H1 (cell line): Measurements from ENCODE around the gene PEPD. TPM values are rescaled to one million over a fixed set of nuclear protein-coding genes. Genes with fewer than 3 reads are reported as not detected.

Experiments used
- CTCF ChIA-PET: fragments of 300-600 bp; sonication (Branson Sonifier 250); formaldehyde crosslinking; loops from one replicate; lab custom pipeline; 2021; ENCODE audit not compliant: partially characterized antibody; lab: Charles Lee
- POLR2A ChIA-PET: fragments of 300-600 bp; sonication (Branson Sonifier 250); formaldehyde crosslinking; loops from one replicate; lab custom pipeline; 2021; ENCODE audit warnings: inconsistent platforms; ENCODE audit not compliant: partially characterized antibody; lab: Charles Lee
- DNase-seq, 2 experiments: peaks; one replicate each; pipeline versions ENCODE4 v3.0.0 to v3.0.0-alpha.2; 2010 to 2022; ENCODE audit warnings: low spot score in 2 of 2, low read depth in 1 of 2, mixed read lengths in 1 of 2
- FAIRE-seq: peaks from 2 replicates; lab custom pipeline; 2011; peaks lifted over from hg19 to GRCh38; lab: Jason Lieb, UNC
- H2AFZ ChIP-seq: 2 replicates; pipeline ENCODE4 v1.8.1; 2012; ENCODE audit warnings: low read length, inconsistent platforms
- H2AK5ac ChIP-seq: 2 replicates; pipeline ENCODE4 v1.6.1; 2013; ENCODE audit warnings: low read depth, low read length
- H2BK120ac ChIP-seq: replicated peaks from 2 replicates; pipeline ENCODE3; 2013; ENCODE audit warnings: low read depth, low read length, inconsistent platforms
- H2BK12ac ChIP-seq: 2 replicates; pipeline ENCODE4 v1.6.1; 2013; ENCODE audit warnings: low read depth, low read length
- H2BK15ac ChIP-seq: 2 replicates; pipeline ENCODE4 v1.6.1; 2013; ENCODE audit warnings: low read length
- H2BK20ac ChIP-seq: 2 replicates; pipeline ENCODE4 v1.6.1; 2013; ENCODE audit warnings: low read length
- H2BK5ac ChIP-seq: 2 replicates; pipeline ENCODE4 v1.6.1; 2013; ENCODE audit warnings: low read depth, low read length
- H3K14ac ChIP-seq: 2 replicates; pipeline ENCODE4 v1.6.1; 2013; ENCODE audit warnings: inconsistent platforms; ENCODE audit not compliant: insufficient read length
- H3K18ac ChIP-seq: 2 replicates; pipeline ENCODE4 v1.6.1; 2013; ENCODE audit warnings: low read length; ENCODE audit errors: extremely low read depth
- H3K23ac ChIP-seq: 2 replicates; pipeline ENCODE4 v1.6.1; 2013; ENCODE audit warnings: inconsistent platforms; ENCODE audit not compliant: insufficient read length
- H3K23me2 ChIP-seq: 2 replicates; pipeline ENCODE4 v1.6.1; 2013; ENCODE audit warnings: low read depth, low read length
- H3K27ac ChIP-seq: 2 replicates; pipeline ENCODE4 v1.6.1; 2011; ENCODE audit warnings: low read depth, low read length, inconsistent platforms
- H3K27me3 ChIP-seq, 4 experiments: replicated peaks in 1 of 4; 1 replicate in 1 of 4; 2 replicates in 3 of 4; pipeline versions ENCODE4 v1.6.1 to v1.8.1; 2011 to 2013; ENCODE audit warnings: low read length in 3 of 4, mild to moderate bottlenecking in 3 of 4, inconsistent platforms in 2 of 4, mixed read lengths in 2 of 4, moderate library complexity in 1 of 4; ENCODE audit not compliant: control insufficient read depth in 3 of 4, insufficient read depth in 3 of 4; ENCODE audit errors: extremely low read depth in 1 of 4
- H3K36me3 ChIP-seq, 4 experiments: 2 replicates each; pipeline versions ENCODE4 v1.6.1 to v1.8.1; 2011 to 2013; ENCODE audit warnings: mild to moderate bottlenecking in 4 of 4, low read length in 3 of 4, moderate library complexity in 2 of 4, control low read depth in 1 of 4, inconsistent platforms in 1 of 4; ENCODE audit not compliant: insufficient read depth in 4 of 4, control insufficient read depth in 2 of 4
- H3K4ac ChIP-seq: replicated peaks from 2 replicates; pipeline ENCODE3; 2013; ENCODE audit warnings: low read length, low read depth, mixed read lengths, inconsistent platforms; ENCODE audit not compliant: insufficient read length
- H3K4me1 ChIP-seq, 4 experiments: replicated peaks in 1 of 4; 1 replicate in 1 of 4; 2 replicates in 3 of 4; pipeline versions ENCODE4 v1.6.1 to v1.8.1; 2011 to 2013; ENCODE audit warnings: low read length in 3 of 4, inconsistent platforms in 2 of 4, mixed read lengths in 1 of 4; ENCODE audit not compliant: insufficient read depth in 4 of 4, control insufficient read depth in 3 of 4
- H3K4me2 ChIP-seq, 2 experiments: 2 replicates each; pipeline versions ENCODE4 v1.6.1 to v1.8.1; 2011 to 2013; ENCODE audit warnings: low read depth in 2 of 2, low read length in 2 of 2, control low read depth in 1 of 2, inconsistent platforms in 1 of 2, mild to moderate bottlenecking in 1 of 2; ENCODE audit not compliant: insufficient read depth in 1 of 2
- H3K4me3 ChIP-seq, 4 experiments: fragments of 200-600, 300-600 bp in 1 of 4; sonication (generic), shearing (Covaris generic), sonication (Bioruptor Twin) in 1 of 4; 2 replicates each; pipeline versions ENCODE4 v1.5.1 to v1.8.1; 2011 to 2016; ENCODE audit warnings: low read length in 4 of 4, low read depth in 3 of 4, control low read depth in 2 of 4, inconsistent platforms in 2 of 4, mild to moderate bottlenecking in 2 of 4, mixed read lengths in 1 of 4, moderate library complexity in 1 of 4; ENCODE audit not compliant: insufficient read depth in 2 of 4; ENCODE audit errors: extremely low read depth in 1 of 4
- H3K56ac ChIP-seq: replicated peaks from 2 replicates; pipeline ENCODE3; 2013; ENCODE audit warnings: low read depth, mild to moderate bottlenecking, mixed read lengths, low read length, inconsistent platforms; ENCODE audit not compliant: insufficient read length
- H3K79me1 ChIP-seq: 2 replicates; pipeline ENCODE4 v1.6.1; 2013; ENCODE audit warnings: low read depth, low read length, control low read depth
- H3K79me2 ChIP-seq, 2 experiments: 2 replicates each; pipeline versions ENCODE4 v1.6.1 to v1.8.1; 2012 to 2013; ENCODE audit warnings: low read length in 2 of 2, mild to moderate bottlenecking in 2 of 2, inconsistent platforms in 1 of 2; ENCODE audit not compliant: insufficient read depth in 2 of 2, control insufficient read depth in 1 of 2
- H3K9ac ChIP-seq, 4 experiments: replicated peaks in 1 of 4; 1 replicate in 1 of 4; 2 replicates in 3 of 4; pipeline versions ENCODE4 v1.6.1 to v1.8.1; 2011 to 2013; ENCODE audit warnings: low read depth in 3 of 4, low read length in 3 of 4, control low read depth in 2 of 4, mild to moderate bottlenecking in 2 of 4, moderate library complexity in 2 of 4, inconsistent platforms in 1 of 4; ENCODE audit errors: extremely low read depth in 1 of 4
- H3K9me3 ChIP-seq, 2 experiments: 2 replicates each; pipeline versions ENCODE4 v1.6.1 to v1.8.1; 2012 to 2013; ENCODE audit warnings: mild to moderate bottlenecking in 2 of 2, moderate library complexity in 2 of 2, control low read depth in 1 of 2, inconsistent platforms in 1 of 2, low read depth in 1 of 2, low read length in 1 of 2, mixed read lengths in 1 of 2; ENCODE audit not compliant: insufficient read depth in 2 of 2
- H4K20me1 ChIP-seq, 2 experiments: replicated peaks in 1 of 2; 2 replicates each; pipeline versions ENCODE3 to v1.8.1; 2011 to 2013; ENCODE audit warnings: inconsistent platforms in 2 of 2, low read length in 2 of 2, mild to moderate bottlenecking in 1 of 2; ENCODE audit not compliant: insufficient read depth in 2 of 2, control insufficient read depth in 1 of 2
- H4K5ac ChIP-seq: 2 replicates; pipeline ENCODE4 v1.6.1; 2013; ENCODE audit warnings: low read length, low read depth, mixed read lengths, inconsistent platforms; ENCODE audit not compliant: insufficient read length
- H4K8ac ChIP-seq: 2 replicates; pipeline ENCODE4 v1.8.0; 2013; ENCODE audit warnings: mild to moderate bottlenecking, moderate library complexity, low read length, inconsistent platforms; ENCODE audit not compliant: insufficient read depth; ENCODE audit errors: extremely low read depth
- H4K91ac ChIP-seq: replicated peaks from 2 replicates; pipeline ENCODE3; 2013; ENCODE audit warnings: low read length, mixed read lengths, inconsistent platforms; ENCODE audit not compliant: insufficient read length
- CBX8 ChIP-seq: fragments of 300-800, 300-1000 bp; sonication (generic); IDR thresholded peaks from 2 replicates; pipeline ENCODE4 v1.7.1; 2016; ENCODE audit warnings: low read depth, low read length, borderline replicate concordance
- CTBP2 ChIP-seq: IDR thresholded peaks from 2 replicates; pipeline ENCODE4 v1.7.0; 2011; ENCODE audit warnings: borderline replicate concordance, mild to moderate bottlenecking, moderate library complexity, mixed read lengths, low read length; ENCODE audit not compliant: insufficient read depth, insufficient read length
- CTCF ChIP-seq, 3 experiments: IDR thresholded peaks; 1 replicate in 2 of 3; 2 replicates in 1 of 3; pipeline versions ENCODE4 v1.5.1 to v1.6.1; 2011; ENCODE audit warnings: low read length in 3 of 3, mild to moderate bottlenecking in 3 of 3, inconsistent platforms in 2 of 3, low read depth in 1 of 3, moderate library complexity in 1 of 3; ENCODE audit not compliant: insufficient read depth in 1 of 3; ENCODE audit errors: control extremely low read depth in 1 of 3
- EGR1 ChIP-seq: IDR thresholded peaks from 2 replicates; pipeline ENCODE4 v1.6.1; 2011; ENCODE audit warnings: low read depth, low read length, borderline replicate concordance
- EP300 ChIP-seq, 2 experiments: IDR thresholded peaks; 1 replicate in 1 of 2; 2 replicates in 1 of 2; pipeline ENCODE4 v1.6.1; 2011 to 2012; ENCODE audit warnings: low read depth in 2 of 2, low read length in 2 of 2, mild to moderate bottlenecking in 2 of 2, borderline replicate concordance in 1 of 2, inconsistent platforms in 1 of 2, moderate library complexity in 1 of 2
- JUND ChIP-seq: IDR thresholded peaks from 2 replicates; pipeline ENCODE4 v1.6.1; 2011; ENCODE audit warnings: mild to moderate bottlenecking, improper control_type of control experiment, low read length
- MAFK ChIP-seq: IDR thresholded peaks from 2 replicates; pipeline ENCODE4 v1.6.1; 2012; ENCODE audit warnings: low read depth, mild to moderate bottlenecking, improper control_type of control experiment, low read length
- RXRA ChIP-seq: IDR thresholded peaks from 2 replicates; pipeline ENCODE4 v1.6.1; 2011; ENCODE audit warnings: low read depth, mild to moderate bottlenecking, low read length, moderate library complexity; ENCODE audit not compliant: insufficient read depth
- WGBS, 2 experiments: shearing (Covaris generic) in 1 of 2; methylation state at CpG; one replicate each; pipeline versions ENCODE4 v1.1.6 to v1.1.7; 2013 to 2015; ENCODE audit warnings: low lambda C conversion rate in 2 of 2, mixed read lengths in 2 of 2, inconsistent platforms in 1 of 2, low coverage in 1 of 2, missing lambda C conversion rate in 1 of 2; ENCODE audit not compliant: insufficient replicate concordance in 2 of 2, insufficient coverage in 1 of 2, insufficient read length in 1 of 2; ENCODE audit errors: extremely low coverage in 1 of 2, missing lambda C conversion rate in 1 of 2; 5-methylcytosine and 5-hydroxymethylcytosine counted together
- polyA plus RNA-seq, 7 experiments: library from polyadenylated mRNA; depleted of rRNA in 3 of 7; stranded (reverse) in 5 of 7; unstranded in 2 of 7; fragments of >200 nt in 5 of 7; fragments of 200-250 nt in 2 of 7; gene quantifications; 1 replicate in 5 of 7; 2 replicates in 1 of 7; 4 replicates in 1 of 7; pipeline versions ENCODE4 v1.2.1 to v1.2.3, GENCODE V29; 2011 to 2013; ENCODE audit warnings: missing spikeins in 2 of 7, mixed read lengths in 2 of 7
- total RNA-seq: library from RNA; stranded (reverse); fragmentation: NEBNext Ultra II Directional; extraction: Animal tissue kit (Norgen Biotek cat#: 25700); gene quantifications from 2 replicates; pipeline ENCODE4 v1.2.1, GENCODE V29; 2021

The PEPD gene
- total and polyA plus RNA-seq, 2 of the 8 experiments (the other 6 are each of a cell fraction or from before 2014, with no cell fraction given) = 84.1 to 178 TPM

- no peak overlapping the region for H3K56ac ChIP-seq
- FAIRE-seq = no peak
Measured at GRCh38 chr19:33503030-33503429, 18.6 kb downstream of the PEPD start.

More at GRCh38 chr19:33503030-33503429, 18.6 kb downstream of the PEPD start:
- Histone ChIP-seq H3K23ac (no peak overlapping the region), H3K79me2 (peaks cover 0 to 3% of the 10 kb centered on the region in 2 experiments; a peak in 1 of 4 replicates), H4K20me1 (peaks cover 2 to 20% of the 10 kb centered on the region in 2 experiments), H3K4ac (no peak overlapping the region), H3K36me3 (peaks cover 0 to 6% (median 0%) of the 10 kb centered on the region in 4 experiments; a peak in 3 of 8 replicates), H3K9ac (no peak overlapping the region), H2BK12ac (no peak overlapping the region)
- TF ChIP-seq JUND (no peak), CTCF (IDR thresholded peaks at IDR 0.05; ENCODE audit: control extremely low read depth in 1 of 3, insufficient read depth in 1 of 3, low read depth in 1 of 3, low read length in 3 of 3) (no peak), CTBP2 (no peak), MAFK (no peak), CBX8 (no peak), RXRA (no peak), EP300 (IDR thresholded peaks at IDR 0.05; ENCODE audit: borderline replicate concordance in 1 of 2, low read depth in 2 of 2, low read length in 2 of 2) (no peak), EGR1 (no peak)
- TF ChIP-seq, all 59 proteins: peak for 0
- H3K27ac ChIP-seq = no peak overlapping the region
- no peak overlapping the region for H3K18ac ChIP-seq
- H3K4me2 ChIP-seq = no peak overlapping the region
- no peak overlapping the region for H4K5ac ChIP-seq
- H2BK5ac ChIP-seq = no peak overlapping the region
- H3K4me3 ChIP-seq = no peak overlapping the region
- peaks cover 14% of the 10 kb centered on the region; the same call in 1 of the 2 replicates for H3K23me2 ChIP-seq
- DNase-seq = no peak
- CTCF ChIA-PET = no interaction called here
- H2BK15ac ChIP-seq = no peak overlapping the region
- no peak overlapping the region for H2AK5ac ChIP-seq
- no peaks in the 10 kb centered on the region for H3K27me3 ChIP-seq
- POLR2A ChIA-PET = interaction anchor here (0.6 kb wide), 1 partner anchor 234 kb away, joined by 3 read pairs; no protein-coding TSS in a partner anchor
- no peak overlapping the region for H3K14ac ChIP-seq
- peaks cover 12% of the 10 kb centered on the region for H3K79me1 ChIP-seq
- no peaks in the 10 kb centered on the region for H3K9me3 ChIP-seq
- WGBS, 2 experiments = 88% methylated on average over 6 of the region's 6 CpGs; no CpG with 5 or more reads in 1 of the 2 experiments
- H4K91ac ChIP-seq = no peak overlapping the region
- no peak overlapping the region for H2BK20ac ChIP-seq
- no peak overlapping the region for H2BK120ac ChIP-seq
- H3K4me1 ChIP-seq = peaks cover 0 to 8% (median under 1%) of the 10 kb centered on the region in 4 experiments; a peak in 2 of 7 replicates
- H2AFZ ChIP-seq = no peak overlapping the region
- no peak overlapping the region for H4K8ac ChIP-seq
